NCI-H2107 (cell line): Measurements from ENCODE around the gene MIX23.
"Not testable (repeated sequence)": the region's sequence is repeated elsewhere in the genome, so short reads cannot be mapped to it uniquely, and the experiment has no call there.

Experiments
- DNase-seq: peaks from one replicate; lab custom pipeline; 2025; lab: John Stamatoyannopoulos, UW

MIX23 gene

DNA sequence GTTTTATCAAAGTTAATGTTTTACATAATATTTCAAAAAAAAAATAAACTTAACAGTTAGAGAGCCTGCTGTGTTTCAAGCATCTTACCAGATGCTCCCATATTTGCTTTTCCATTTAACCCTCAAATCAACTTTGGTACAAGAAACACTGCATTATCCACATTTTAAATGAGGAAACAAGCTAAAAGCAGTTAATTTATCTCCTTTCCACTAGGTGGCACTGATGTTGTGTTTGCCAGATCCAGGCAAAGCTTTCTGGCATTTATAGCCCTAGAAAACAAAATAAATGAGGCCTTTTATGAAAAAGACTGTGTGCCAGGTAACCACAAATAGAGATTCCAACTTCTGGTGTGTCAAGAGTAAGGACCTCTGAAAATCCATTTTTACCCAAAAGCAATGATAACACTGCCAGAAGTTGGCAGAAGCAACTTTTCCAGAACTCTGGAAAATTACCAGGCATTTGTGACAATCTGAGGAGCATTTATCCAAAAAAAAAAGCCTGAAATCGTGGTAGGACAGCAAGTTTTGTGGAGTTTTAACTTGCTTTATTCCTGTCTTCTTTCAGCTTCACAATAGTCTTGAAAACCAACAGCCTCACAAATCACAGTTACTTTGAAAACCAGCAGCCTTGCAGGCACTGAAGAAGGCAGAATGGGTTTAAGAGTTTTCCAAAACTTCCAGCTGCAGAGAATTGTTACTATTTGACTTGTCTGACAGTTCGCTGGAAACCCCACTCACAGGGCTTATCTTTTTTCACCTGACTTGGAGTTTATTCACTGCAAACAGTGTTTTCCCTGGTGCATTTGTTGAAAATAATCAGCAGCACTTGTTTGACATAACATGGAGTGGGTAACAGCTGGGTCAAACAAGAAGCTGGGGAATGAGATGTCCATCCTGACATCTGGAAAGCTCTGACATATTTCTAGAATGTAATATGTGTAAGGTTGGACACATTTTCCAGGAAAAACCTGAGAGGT is 10.1 kb upstream of the MIX23 start:
- no peak for DNase-seq

GRCh38 chr3:122391681-122392446 is 8.8 kb upstream of the MIX23 start:
- DNase-seq: no peak

GRCh38 chr3:122390665-122391064 is 7.6 kb upstream of the MIX23 start:
- no peak for DNase-seq

DNA sequence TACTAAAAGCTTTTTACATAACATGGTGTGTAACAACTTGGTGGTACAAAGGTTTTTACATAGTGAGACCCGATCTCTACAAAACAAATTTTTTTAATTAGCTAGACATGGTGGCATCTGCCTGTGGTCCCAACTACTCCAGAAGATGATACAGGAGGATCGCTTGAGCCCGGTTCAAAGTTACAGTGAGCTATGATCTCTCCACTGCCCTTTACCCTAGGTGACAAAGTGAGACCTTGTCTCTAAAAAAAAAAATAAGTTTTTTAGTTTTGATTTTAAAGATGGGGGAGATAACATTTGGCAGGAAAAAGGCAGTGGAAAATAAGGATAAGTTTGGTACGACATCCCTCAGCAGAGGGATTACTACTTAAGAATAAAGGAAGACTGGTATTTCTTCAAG is 6.9 kb upstream of the MIX23 start:
- no peak for DNase-seq

- no peak for DNase-seq
Measured at GRCh38 chr3:122389197-122389596, 6.2 kb upstream of the MIX23 start.

DNA sequence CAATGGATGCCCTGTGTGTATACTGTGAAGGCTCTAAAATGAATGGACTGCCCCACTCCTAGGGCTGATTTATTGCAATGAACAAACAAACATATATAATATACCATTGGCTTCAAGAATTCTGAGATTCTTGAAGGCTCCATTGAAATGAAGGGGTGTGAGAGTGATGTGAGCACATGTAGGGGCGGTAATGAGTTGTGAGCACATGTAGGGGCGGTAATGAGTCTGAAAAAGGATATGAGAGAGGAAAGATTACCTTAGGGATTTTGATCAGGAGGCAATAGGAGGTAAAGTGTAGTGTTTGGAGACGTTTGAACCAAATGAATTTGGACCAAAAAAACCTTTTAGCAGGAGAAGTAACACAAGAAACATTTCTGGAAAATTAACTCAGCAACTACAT is 4.7 kb upstream of the MIX23 start:
- DNase-seq: no peak

DNA sequence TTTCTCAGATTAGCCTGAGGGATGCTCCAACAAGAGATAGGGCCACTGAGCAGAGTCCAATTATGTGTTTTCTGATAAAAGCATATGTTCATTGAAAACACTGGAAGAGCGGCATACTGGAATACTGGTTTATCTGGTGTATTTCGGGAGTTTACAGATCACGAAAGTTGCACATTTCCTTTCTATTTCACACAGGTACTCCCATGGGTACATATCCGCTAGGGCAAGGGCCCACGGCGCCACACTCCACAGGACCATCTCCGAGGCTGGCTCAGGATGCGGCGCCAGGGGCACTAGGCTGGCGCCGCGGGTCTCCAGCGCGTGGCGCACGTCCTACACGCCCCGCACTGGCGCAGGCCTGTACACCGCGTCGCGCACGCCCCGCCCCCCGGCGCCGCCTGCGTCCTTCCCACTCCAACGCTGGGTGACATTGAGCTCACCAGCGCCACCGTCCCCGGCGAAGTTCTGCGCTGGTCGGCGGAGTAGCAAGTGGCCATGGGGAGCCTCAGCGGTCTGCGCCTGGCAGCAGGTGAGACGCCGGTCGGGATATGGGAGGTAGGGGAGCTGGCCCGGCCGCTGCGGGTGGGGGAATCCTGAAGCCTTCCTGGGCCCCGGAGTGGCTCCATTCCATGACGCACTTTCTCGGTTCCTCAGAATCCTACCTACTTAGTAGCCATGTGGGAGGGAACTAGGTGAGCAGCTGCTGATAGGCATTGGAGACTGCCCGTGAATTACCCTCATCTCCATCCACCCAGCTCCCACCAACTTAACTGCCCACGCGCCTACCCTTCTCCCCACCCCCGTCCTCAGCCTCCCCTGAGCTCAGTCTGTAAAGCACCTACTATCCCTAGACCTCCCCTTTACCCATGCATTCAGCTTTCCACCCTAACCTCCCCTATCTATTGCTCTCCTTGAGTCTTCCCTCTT is 1.0 kb upstream of the MIX23 start, which contains the start of gene FAM162A:
TSS of gene FAM162A (plus strand) at position 412 of the 927 bp plus-strand sequence. CDS start at position 496, 84 bp downstream.
- DNase-seq: peak; percentile 90

DNA sequence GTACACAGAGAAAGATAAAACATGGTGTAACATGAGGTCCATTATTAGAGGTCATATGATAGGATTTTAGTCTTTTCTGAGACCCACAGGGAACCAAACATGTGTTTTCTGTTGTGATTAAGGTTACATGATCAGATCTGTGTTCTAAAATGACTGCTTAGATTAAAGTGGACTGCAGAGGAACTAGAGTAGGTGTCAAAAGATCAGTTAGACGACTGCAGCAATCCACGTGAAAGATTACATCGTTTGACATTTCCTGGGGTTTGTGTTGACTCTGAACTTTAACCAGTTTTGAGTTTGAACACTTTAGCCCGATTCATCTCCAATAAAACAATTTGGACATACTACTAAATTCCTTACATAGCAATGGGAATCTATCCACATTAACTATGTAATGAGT is 5.1 kb downstream of the MIX23 start:
- DNase-seq: no peak

DNA sequence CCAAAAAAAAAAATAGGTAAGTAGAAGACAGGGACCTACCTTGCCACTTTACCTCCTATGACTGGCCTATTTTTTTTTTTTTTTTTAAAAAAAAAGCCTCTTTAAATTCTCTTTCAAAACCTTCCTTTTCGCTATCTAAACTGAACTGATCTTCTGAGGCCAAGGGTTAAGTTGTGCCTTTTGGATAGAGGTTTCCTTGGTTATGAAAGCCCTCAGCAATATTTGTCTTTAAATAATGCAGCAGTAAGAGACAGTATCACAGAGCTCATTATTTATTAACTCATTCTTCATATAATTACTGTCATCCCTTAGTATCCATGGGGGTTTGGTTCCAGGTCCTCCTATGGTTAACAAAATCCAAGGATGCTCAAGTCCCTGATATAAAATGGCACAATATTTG is 9.0 kb downstream of the MIX23 start:
- DNase-seq: no peak

GRCh38 chr3:122366379-122366749 is 16.7 kb downstream of the MIX23 start:
- DNase-seq: no peak

DNA sequence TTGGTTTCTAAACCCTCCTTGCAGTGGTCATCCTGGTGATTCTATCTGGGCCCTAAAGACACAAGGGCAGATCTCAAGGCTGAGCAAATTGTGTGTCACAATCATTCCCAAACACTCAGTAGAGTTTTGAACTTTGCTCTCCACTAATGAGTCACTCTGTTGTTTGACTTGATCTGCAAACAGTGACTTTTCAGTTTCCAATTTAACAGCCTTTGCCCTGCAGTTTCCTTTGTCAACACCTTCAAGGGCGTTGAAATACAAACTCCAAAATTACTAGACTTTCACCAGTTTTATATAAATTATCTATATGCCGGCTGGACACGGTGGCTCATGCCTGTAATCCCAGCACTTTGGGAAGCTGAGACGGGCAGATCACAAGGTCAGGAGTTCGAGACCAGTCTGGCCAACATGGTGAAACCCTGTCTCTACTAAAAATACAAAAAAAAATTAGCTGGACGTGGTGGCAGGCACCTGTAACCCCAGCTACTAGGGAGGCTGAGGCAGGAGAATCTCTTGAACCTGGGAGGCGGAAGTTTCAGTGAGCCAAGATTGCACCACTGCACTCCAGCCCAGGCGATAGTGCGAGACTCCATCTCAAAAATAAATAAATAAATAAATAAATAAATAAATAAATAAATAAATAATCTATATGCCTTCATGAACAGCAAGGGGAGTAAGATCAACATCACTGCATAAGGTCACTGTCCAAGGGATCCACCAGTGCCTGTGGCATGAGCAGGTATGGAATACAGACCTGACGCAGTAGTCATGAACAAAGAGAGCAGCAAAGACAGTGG is 17.3 kb downstream of the MIX23 start:
- DNase-seq: not testable (repeated sequence)

- DNase-seq: no peak
Measured at GRCh38 chr3:122365073-122365472, 18.0 kb downstream of the MIX23 start.

- DNase-seq: no peak
Measured at GRCh38 chr3:122364490-122364889, 18.5 kb downstream of the MIX23 start.

- no peak for DNase-seq
Measured at GRCh38 chr3:122362026-122362425, 21.0 kb downstream of the MIX23 start.

- no peak for DNase-seq
Measured at GRCh38 chr3:122358703-122359032, 24.4 kb downstream of the MIX23 start.

DNA sequence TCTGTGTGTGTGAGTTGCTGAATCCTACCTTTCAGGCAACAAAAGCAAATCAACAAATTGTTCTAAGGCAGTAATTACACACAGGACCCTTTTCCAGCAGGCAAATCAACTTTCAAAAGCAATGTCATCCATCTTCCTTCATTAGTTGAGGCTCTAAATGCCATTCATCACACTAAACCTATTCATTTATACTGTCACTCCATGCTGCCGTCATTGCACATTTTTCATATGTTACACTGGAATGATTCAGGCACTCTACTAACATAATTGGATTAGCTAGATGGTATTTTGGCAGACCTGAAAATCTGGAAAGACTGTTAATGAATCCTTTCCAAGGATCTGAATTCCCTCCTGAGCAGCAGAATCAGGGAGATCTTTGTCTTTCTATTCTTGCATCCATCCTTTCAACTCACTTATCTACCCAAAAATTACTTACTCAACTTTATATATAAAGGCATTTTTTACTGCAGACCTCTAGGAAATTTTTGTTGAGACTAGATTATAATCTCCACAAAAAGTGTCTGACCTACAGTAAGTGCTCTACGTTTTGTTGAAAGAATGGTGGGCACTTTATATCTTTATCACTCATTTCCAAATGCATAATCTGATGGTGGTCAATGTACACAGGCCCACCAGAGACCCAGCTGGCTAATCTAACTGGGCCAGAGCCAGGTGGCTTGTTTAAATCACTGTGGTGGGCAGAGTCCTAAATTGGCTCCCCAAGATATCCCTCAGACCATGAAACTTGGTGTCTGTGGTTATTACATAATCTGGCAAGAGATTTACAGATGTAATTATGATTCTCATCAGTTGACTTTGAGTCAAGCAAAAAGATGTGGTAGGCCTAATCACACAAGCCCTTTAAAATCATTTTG is 25.0 kb downstream of the MIX23 start:
- no peak for DNase-seq

DNA sequence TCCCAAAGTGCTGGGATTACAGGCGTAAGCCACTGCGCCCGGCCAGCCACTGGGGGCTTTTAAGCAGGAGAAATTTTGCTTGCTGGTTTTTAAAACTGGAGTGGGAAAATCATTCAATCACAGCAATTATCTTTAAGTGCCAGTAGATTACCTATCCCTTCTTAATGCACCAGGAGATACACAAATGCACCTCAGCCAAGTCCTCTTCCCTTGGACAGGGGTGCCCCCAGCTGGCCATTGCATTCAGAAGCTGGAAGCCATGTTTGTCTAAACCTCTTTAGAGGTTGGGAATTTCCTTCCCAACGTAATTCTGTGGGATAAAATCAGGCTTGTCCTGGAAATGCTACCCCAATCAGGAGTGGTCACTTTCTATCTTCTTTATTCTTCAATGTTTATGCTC is 26.6 kb downstream of the MIX23 start:
- DNase-seq: peak; percentile 65

- DNase-seq: no peak
Measured at GRCh38 chr3:122355612-122356011, 27.4 kb downstream of the MIX23 start.

GRCh38 chr3:122353893-122354401 is 29.1 kb downstream of the MIX23 start:
- DNase-seq: no peak

DNA sequence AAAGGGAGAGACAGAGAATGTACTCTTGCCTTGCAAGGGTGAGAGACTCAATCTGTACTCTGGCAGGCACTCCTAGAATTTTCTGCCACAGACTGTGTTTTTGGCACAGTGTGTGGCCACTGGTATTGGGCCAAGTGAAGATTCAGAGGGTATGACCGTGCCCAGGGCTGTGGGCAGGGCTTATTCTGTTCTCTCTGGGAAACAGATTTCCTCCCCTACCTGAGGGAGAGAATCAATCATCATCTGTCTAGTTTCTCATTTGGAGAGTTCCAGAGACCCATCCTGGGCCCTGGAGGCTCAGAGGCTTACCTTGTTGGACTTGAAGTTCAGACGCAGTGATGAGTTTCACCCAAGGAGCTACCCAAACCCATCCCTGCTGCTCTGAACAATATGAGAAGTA is 29.8 kb downstream of the MIX23 start:
- DNase-seq: no peak
